Chondrocyte (in vitro differentiated cells): Measurements from ENCODE around the gene ACTR8. TPM values are rescaled to one million over a fixed set of nuclear protein-coding genes. Genes with fewer than 3 reads are reported as not detected.

Experiments used
- DNase-seq: peaks from one replicate; pipeline ENCODE4 v3.0.0; 2021; ENCODE audit warnings: mixed read lengths, low spot score
- H3K27ac Mint-ChIP-seq: one replicate; pipeline ENCODE4 v1.8.0; 2021; ENCODE audit warnings: mild to moderate bottlenecking, moderate library complexity, mixed read lengths; ENCODE audit not compliant: unreplicated experiment
- H3K27me3 Mint-ChIP-seq: 2 replicates; pipeline ENCODE4 v1.8.0; 2021; ENCODE audit warnings: low read depth, mixed read lengths
- H3K36me3 Mint-ChIP-seq: 2 replicates; pipeline ENCODE4 v1.8.0; 2021; ENCODE audit warnings: low read depth, mixed read lengths
- H3K4me1 Mint-ChIP-seq: 2 replicates; pipeline ENCODE4 v1.8.0; 2021; ENCODE audit warnings: low read depth, mild to moderate bottlenecking, mixed read lengths
- H3K4me3 Mint-ChIP-seq: one replicate; pipeline ENCODE4 v1.8.0; 2021; ENCODE audit warnings: mild to moderate bottlenecking, moderate library complexity, mixed read lengths; ENCODE audit not compliant: unreplicated experiment
- H3K9me3 Mint-ChIP-seq: 2 replicates; pipeline ENCODE4 v1.8.0; 2021; ENCODE audit warnings: low read depth, mixed read lengths
- total RNA-seq: library from RNA; stranded (reverse); gene quantifications from 3 replicates; pipeline ENCODE4 v1.2.1, GENCODE V29; 2021
- TF ChIP-seq, protein P1 (sequence below): fragments of 200-600 bp; sonication (generic); IDR thresholded peaks from 2 replicates; pipeline ENCODE4 v1.5.0; 2021; ENCODE audit warnings: antibody characterized with exemption, mild to moderate bottlenecking, moderate library complexity

Gene ACTR8
- total RNA-seq, 1 donor from 2014 or later: 37.0 TPM

DNA sequence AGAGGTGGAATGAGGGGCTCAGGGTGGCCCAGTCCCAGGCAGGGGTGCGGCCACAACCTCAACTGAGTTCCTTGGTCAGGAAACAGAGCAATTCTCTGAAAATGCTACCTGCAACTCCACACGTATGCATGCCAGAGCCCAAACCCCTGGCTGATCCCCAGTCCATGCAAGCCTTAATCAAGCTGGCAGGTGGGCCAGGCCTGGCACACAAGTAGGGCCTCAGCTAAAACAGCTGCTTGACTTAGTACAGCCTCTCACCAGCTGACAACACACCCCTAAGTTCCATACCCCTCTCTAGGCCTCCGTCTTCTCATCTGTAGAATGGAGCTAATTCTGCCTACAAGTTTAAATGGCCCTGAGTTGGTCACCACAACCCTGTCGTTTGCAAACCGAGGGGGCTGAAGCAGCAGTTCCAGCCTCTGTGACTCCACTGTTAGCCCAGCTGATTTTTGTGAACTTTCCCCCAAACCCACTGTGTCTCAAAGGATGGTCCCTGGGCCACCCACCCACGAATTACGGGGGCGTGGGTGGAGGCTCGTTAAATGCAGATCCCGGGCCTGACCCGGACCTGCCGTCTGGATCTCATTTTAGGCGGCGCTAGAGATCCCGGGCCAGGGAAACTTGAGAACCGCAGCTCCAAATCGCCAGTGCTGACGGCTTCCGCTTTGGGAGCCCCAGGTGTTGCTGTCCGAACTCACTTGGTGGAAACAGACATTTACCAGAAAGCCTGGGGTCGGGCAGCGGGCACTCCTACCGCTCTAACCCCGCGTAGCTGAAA lies 36.7 kb downstream of the ACTR8 start:
- no peak for DNase-seq
- no peak overlapping the region for H3K27ac Mint-ChIP-seq
- peaks cover 5% of the 10 kb centered on the region for H3K27me3 Mint-ChIP-seq
- peaks cover 10% of the 10 kb centered on the region for H3K4me1 Mint-ChIP-seq
- no peaks in the 10 kb centered on the region for H3K9me3 Mint-ChIP-seq
- H3K4me3 Mint-ChIP-seq: peak overlapping the region; percentile 73
- TF ChIP-seq, protein P1, sequence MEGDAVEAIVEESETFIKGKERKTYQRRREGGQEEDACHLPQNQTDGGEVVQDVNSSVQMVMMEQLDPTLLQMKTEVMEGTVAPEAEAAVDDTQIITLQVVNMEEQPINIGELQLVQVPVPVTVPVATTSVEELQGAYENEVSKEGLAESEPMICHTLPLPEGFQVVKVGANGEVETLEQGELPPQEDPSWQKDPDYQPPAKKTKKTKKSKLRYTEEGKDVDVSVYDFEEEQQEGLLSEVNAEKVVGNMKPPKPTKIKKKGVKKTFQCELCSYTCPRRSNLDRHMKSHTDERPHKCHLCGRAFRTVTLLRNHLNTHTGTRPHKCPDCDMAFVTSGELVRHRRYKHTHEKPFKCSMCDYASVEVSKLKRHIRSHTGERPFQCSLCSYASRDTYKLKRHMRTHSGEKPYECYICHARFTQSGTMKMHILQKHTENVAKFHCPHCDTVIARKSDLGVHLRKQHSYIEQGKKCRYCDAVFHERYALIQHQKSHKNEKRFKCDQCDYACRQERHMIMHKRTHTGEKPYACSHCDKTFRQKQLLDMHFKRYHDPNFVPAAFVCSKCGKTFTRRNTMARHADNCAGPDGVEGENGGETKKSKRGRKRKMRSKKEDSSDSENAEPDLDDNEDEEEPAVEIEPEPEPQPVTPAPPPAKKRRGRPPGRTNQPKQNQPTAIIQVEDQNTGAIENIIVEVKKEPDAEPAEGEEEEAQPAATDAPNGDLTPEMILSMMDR: peak; percentile 68
- no peaks in the 10 kb centered on the region for H3K36me3 Mint-ChIP-seq

DNA sequence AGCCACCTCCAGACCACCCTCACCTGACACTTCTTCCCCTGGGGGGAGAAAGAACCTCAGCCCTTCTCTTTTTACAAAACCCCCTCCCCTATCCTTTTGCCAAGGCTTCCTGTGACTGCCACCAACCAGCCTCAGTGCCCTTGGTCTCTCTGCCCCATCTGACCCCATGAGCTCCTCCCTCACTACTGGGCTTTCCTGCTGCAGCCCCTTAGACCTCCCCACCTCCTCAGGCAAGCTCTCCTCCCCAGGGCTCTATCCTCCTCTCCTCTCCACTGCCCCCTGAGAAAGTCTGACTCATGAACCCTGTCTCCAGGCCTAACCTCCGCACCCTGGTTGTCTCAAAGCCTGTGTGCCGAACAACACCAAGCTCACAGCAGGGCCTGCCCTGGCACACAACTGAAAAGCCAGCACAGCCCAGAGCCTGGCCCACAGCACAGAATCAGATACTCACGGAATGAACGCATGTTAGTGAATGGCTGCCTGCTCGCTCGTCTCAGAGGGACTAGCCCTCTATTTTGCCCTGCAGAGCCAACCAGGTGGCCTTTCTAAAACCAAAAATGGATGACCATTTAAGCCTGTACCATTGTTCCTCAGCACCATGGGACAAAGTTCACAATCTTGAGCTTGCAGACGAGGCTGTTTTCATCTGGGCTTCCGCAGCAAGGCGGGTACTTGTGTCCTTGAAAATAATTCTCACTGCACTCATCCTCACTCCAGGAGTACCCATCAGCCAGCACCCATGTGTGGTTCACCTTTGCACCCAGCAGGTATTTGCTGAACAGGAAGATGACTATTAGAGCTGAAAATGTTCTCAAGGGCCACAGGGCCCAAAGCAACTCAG lies 37.5 kb downstream of the ACTR8 start:
- H3K36me3 Mint-ChIP-seq: no peaks in the 10 kb centered on the region
- no peak for DNase-seq
- H3K4me3 Mint-ChIP-seq: no peak overlapping the region
- peaks cover 10% of the 10 kb centered on the region for H3K4me1 Mint-ChIP-seq
- no peak overlapping the region for H3K27ac Mint-ChIP-seq
- TF ChIP-seq, protein P1: no peak
- H3K27me3 Mint-ChIP-seq: peaks cover 5% of the 10 kb centered on the region
- H3K9me3 Mint-ChIP-seq: no peaks in the 10 kb centered on the region

DNA sequence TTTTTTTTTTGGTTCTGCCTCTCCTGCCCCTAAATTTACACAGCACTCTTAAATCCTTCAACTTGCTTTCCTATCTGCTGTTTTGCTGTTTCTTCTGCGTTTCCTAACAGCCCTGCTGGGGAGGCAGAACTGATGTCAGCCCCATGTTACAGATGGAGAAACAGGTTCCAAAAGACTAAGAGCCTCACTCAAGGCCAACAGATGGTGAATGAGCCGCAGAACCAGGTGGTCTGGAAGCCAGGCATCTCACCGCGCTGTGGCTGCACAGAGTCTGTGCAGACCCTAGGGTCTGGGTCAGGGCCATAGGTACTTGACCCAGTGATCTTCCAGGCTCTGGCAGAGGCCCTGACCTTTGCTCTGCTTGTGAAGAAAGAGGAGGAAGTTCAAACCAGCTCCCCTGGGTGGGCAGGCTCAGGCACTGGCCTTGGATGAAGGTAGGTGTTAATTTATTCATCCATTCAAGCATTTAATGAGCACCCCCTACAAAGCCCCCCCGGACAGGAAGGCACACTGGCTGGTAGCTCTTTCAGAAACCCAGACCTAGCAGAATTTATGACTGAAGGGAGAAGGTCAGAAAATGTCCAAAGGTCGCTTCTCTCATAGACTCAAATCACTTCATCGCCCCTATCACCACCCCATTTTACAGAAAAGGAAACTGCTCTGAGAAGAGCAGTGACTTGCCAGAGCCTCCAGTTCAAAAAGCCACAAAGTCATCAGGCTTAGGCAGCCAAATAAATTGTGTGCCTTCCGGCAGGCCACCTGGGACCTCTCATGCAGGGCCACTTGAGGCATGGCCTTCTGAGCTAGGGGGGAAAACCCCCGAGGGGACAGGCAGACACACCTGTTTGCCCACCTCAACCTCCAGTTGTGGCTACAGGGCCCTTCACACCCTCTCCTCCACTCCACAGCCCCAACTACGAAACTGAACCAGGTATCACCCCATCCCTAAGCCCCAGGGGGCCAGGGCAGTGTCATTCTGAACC lies 38.5 kb downstream of the ACTR8 start:
- Mint-ChIP-seq H3K9me3 (no peaks in the 10 kb centered on the region), H3K27me3 (peaks cover 5% of the 10 kb centered on the region), H3K36me3 (no peaks in the 10 kb centered on the region), H3K4me1 (peaks cover 10% of the 10 kb centered on the region), H3K27ac (no peak overlapping the region), H3K4me3 (no peak overlapping the region)
- no peak for DNase-seq
- TF ChIP-seq, protein P1: no peak

DNA sequence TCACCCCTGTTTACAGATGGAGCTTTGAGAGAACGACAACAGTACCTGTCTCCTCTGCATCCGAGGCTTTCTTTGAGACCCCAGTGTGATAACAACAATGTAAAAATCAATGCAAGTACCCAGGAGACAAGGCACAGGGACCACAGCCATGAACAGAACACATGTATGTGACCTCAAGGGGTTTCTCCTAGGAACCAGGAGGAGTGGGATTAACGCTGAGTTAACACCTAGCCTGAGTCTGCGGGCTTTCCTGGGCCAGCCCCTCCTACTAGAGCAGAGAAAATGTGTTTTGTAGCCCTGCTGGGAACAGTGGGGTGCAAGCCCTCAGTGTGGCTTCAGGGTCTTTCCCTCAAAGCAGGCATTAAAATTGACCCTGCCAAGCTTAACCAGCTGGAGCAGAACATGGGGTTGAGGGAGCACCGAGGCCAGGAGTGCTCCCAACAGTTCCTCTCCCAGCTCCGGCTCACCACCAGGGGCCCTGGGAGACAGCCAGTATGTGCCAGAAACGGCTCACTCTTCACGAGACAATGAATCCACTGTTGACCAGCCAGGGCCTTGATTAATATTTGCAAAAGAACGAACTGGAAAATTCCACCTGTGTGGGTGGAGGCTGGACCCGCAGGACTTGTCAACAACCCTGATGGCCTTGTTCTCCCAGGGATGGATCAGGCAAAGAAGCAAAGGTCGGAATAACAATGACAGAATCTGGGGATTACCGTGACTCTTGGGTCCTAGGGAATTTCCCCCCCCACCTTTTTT lies 39.3 kb downstream of the ACTR8 start:
- no peak for DNase-seq
- H3K9me3 Mint-ChIP-seq: no peaks in the 10 kb centered on the region
- no peak overlapping the region for H3K4me3 Mint-ChIP-seq
- peaks cover 5% of the 10 kb centered on the region for H3K27me3 Mint-ChIP-seq
- TF ChIP-seq, protein P1: peak; percentile 12
- no peak overlapping the region for H3K27ac Mint-ChIP-seq
- H3K36me3 Mint-ChIP-seq: no peaks in the 10 kb centered on the region
- peaks cover 10% of the 10 kb centered on the region for H3K4me1 Mint-ChIP-seq
